Glomerular visceral epithelial cell (primary cell): Measurements from ENCODE around the gene MED15.

Experiments
- DNase-seq: peaks from one replicate; pipeline ENCODE4 v3.0.0-alpha.2; 2016; ENCODE audit errors: extremely low spot score

Gene MED15

GRCh38 chr22:20509344-20510047, 2.1 kb downstream of the MED15 start:
- peak; percentile 90 for DNase-seq

- no peak for DNase-seq
Measured at GRCh38 chr22:20510811-20511577, 3.6 kb downstream of the MED15 start.

GRCh38 chr22:20511578-20512229, 4.3 kb downstream of the MED15 start:
- no peak for DNase-seq

- peak; percentile 66 for DNase-seq
Measured at GRCh38 chr22:20514658-20515406, 7.4 kb downstream of the MED15 start.

- no peak for DNase-seq
Measured at GRCh38 chr22:20516399-20516798, 9.0 kb downstream of the MED15 start.

- DNase-seq = no peak
Measured at GRCh38 chr22:20517422-20517821, 10.0 kb downstream of the MED15 start.

- DNase-seq = no peak
Measured at GRCh38 chr22:20517841-20518592, 10.6 kb downstream of the MED15 start.

GRCh38 chr22:20519558-20519957, 12.1 kb downstream of the MED15 start:
- DNase-seq = no peak

GRCh38 chr22:20520093-20520511, 12.7 kb downstream of the MED15 start:
- peak; percentile 56 for DNase-seq

GRCh38 chr22:20522134-20523004, 15.0 kb downstream of the MED15 start:
- DNase-seq = no peak

GRCh38 chr22:20523086-20523983, 15.9 kb downstream of the MED15 start:
- DNase-seq = peak; percentile 68

GRCh38 chr22:20524004-20524481, 16.6 kb downstream of the MED15 start:
- peak; percentile 93 for DNase-seq

- DNase-seq = no peak
Measured at GRCh38 chr22:20525048-20525447, 17.6 kb downstream of the MED15 start.

GRCh38 chr22:20526305-20526627, 18.9 kb downstream of the MED15 start:
- DNase-seq = no peak

- DNase-seq = peak; percentile 82
Measured at GRCh38 chr22:20526628-20527355, 19.4 kb downstream of the MED15 start.

GRCh38 chr22:20528405-20528978, 21.1 kb downstream of the MED15 start:
- DNase-seq = no peak

GRCh38 chr22:20530368-20531153, 23.2 kb downstream of the MED15 start:
- DNase-seq = peak; percentile 79

GRCh38 chr22:20531154-20531403, 23.7 kb downstream of the MED15 start:
- DNase-seq = no peak
